Mesenchymal stem cell (in vitro differentiated cells and primary cell): Measurements from ENCODE around the gene ENGASE.
"Not testable (repeated sequence)": the region's sequence is repeated elsewhere in the genome, so short reads cannot be mapped to it uniquely, and the experiment has no call there.

ENCODE experiments used
- DNase-seq: peaks from one replicate; pipeline ENCODE4 v3.0.0-alpha.2; 2013
- H2AFZ ChIP-seq: one replicate; pipeline ENCODE4 v1.6.1; 2013; ENCODE audit warnings: low read depth, mild to moderate bottlenecking, control low read depth, inconsistent platforms, low read length, moderate library complexity
- H2AK5ac ChIP-seq: 2 replicates; pipeline ENCODE4 v1.6.1; 2013; ENCODE audit warnings: low read length, moderate library complexity, mild to moderate bottlenecking, inconsistent platforms; ENCODE audit not compliant: severe bottlenecking
- H2BK120ac ChIP-seq: one replicate; pipeline ENCODE4 v1.6.1; 2013; ENCODE audit warnings: low read depth, mild to moderate bottlenecking, inconsistent platforms, low read length, moderate library complexity
- H2BK12ac ChIP-seq, 2 experiments: one replicate each; pipeline ENCODE4 v1.6.1; 2013; ENCODE audit warnings: inconsistent platforms in 2 of 2, low read length in 2 of 2, mild to moderate bottlenecking in 2 of 2, moderate library complexity in 2 of 2, control low read depth in 1 of 2
- H2BK15ac ChIP-seq: one replicate; pipeline ENCODE4 v1.6.1; 2013; ENCODE audit warnings: mild to moderate bottlenecking, low read depth, inconsistent platforms; ENCODE audit not compliant: poor library complexity, severe bottlenecking
- H2BK5ac ChIP-seq: 2 replicates; pipeline ENCODE4 v1.6.1; 2013; ENCODE audit warnings: low read depth, mild to moderate bottlenecking, low read length, control low read depth, inconsistent platforms; ENCODE audit not compliant: poor library complexity, severe bottlenecking
- H3K14ac ChIP-seq, 2 experiments: one replicate each; pipeline ENCODE4 v1.6.1; 2013; ENCODE audit warnings: inconsistent platforms in 2 of 2, low read length in 2 of 2, control low read depth in 1 of 2, mild to moderate bottlenecking in 1 of 2, moderate library complexity in 1 of 2
- H3K18ac ChIP-seq, 2 experiments: one replicate each; pipeline ENCODE4 v1.6.1; 2013; ENCODE audit warnings: inconsistent platforms in 2 of 2, low read length in 2 of 2, control low read depth in 1 of 2, low read depth in 1 of 2, mild to moderate bottlenecking in 1 of 2
- H3K23ac ChIP-seq, 2 experiments: one replicate each; pipeline ENCODE4 v1.6.1; 2013; ENCODE audit warnings: inconsistent platforms in 2 of 2, low read length in 2 of 2, mild to moderate bottlenecking in 2 of 2, moderate library complexity in 2 of 2, control low read depth in 1 of 2
- H3K27ac ChIP-seq: 2 replicates; pipeline ENCODE4 v1.5.1; 2013; ENCODE audit warnings: mild to moderate bottlenecking, moderate library complexity, low read length, control low read depth, inconsistent platforms; ENCODE audit not compliant: poor library complexity, severe bottlenecking
- H3K27me3 ChIP-seq, 2 experiments: 2 replicates each; pipeline versions ENCODE4 v1.6.1 to v1.7.0; 2013; ENCODE audit warnings: low read length in 2 of 2, mild to moderate bottlenecking in 2 of 2, moderate library complexity in 2 of 2, control low read depth in 1 of 2, inconsistent platforms in 1 of 2; ENCODE audit not compliant: control insufficient read depth in 1 of 2, insufficient read depth in 1 of 2
- H3K36me3 ChIP-seq, 2 experiments: 2 replicates each; pipeline versions ENCODE4 v1.6.1 to v1.7.0; 2013; ENCODE audit warnings: low read length in 2 of 2, control low read depth in 1 of 2, inconsistent platforms in 1 of 2, low read depth in 1 of 2, mild to moderate bottlenecking in 1 of 2; ENCODE audit not compliant: insufficient read depth in 2 of 2, control insufficient read depth in 1 of 2
- H3K4ac ChIP-seq, 2 experiments: one replicate each; pipeline ENCODE4 v1.6.1; 2013; ENCODE audit warnings: inconsistent platforms in 2 of 2, low read length in 2 of 2, mild to moderate bottlenecking in 2 of 2, moderate library complexity in 2 of 2, control low read depth in 1 of 2, low read depth in 1 of 2
- H3K4me1 ChIP-seq: 2 replicates; pipeline ENCODE4 v1.6.1; 2013; ENCODE audit warnings: low read depth, low read length, control low read depth; ENCODE audit not compliant: control insufficient read depth, insufficient read depth
- H3K4me2 ChIP-seq: 2 replicates; pipeline ENCODE4 v1.6.1; 2013; ENCODE audit warnings: low read length, mild to moderate bottlenecking, inconsistent platforms; ENCODE audit not compliant: poor library complexity, severe bottlenecking
- H3K4me3 ChIP-seq, 2 experiments: 2 replicates each; pipeline versions ENCODE4 v1.5.1 to v1.7.0; 2013; ENCODE audit warnings: low read length in 2 of 2, mild to moderate bottlenecking in 2 of 2, control low read depth in 1 of 2, low read depth in 1 of 2; ENCODE audit not compliant: insufficient read depth in 1 of 2
- H3K79me1 ChIP-seq: replicated peaks from 2 replicates; pipeline ENCODE4 v1.6.1; 2013; ENCODE audit warnings: mild to moderate bottlenecking, control low read depth, low read length, inconsistent platforms; ENCODE audit not compliant: poor library complexity, severe bottlenecking
- H3K9ac ChIP-seq: 2 replicates; pipeline ENCODE4 v1.7.0; 2013; ENCODE audit warnings: mild to moderate bottlenecking, low read length, moderate library complexity
- H3K9me3 ChIP-seq: 2 replicates; pipeline ENCODE4 v1.7.0; 2013; ENCODE audit warnings: mild to moderate bottlenecking, low read length; ENCODE audit not compliant: control insufficient read depth
- H4K8ac ChIP-seq: one replicate; pipeline ENCODE4 v1.6.1; 2013; ENCODE audit warnings: inconsistent platforms, mild to moderate bottlenecking, low read length, moderate library complexity
- H4K91ac ChIP-seq: one replicate; pipeline ENCODE4 v1.6.1; 2013; ENCODE audit warnings: mild to moderate bottlenecking, low read length, inconsistent platforms
- whole genome bisulfite sequencing: methylation state at CpG from one replicate; pipeline ENCODE4 v1.1.7; 2013; ENCODE audit warnings: mixed read lengths; 5-methylcytosine and 5-hydroxymethylcytosine counted together

Gene ENGASE

DNA sequence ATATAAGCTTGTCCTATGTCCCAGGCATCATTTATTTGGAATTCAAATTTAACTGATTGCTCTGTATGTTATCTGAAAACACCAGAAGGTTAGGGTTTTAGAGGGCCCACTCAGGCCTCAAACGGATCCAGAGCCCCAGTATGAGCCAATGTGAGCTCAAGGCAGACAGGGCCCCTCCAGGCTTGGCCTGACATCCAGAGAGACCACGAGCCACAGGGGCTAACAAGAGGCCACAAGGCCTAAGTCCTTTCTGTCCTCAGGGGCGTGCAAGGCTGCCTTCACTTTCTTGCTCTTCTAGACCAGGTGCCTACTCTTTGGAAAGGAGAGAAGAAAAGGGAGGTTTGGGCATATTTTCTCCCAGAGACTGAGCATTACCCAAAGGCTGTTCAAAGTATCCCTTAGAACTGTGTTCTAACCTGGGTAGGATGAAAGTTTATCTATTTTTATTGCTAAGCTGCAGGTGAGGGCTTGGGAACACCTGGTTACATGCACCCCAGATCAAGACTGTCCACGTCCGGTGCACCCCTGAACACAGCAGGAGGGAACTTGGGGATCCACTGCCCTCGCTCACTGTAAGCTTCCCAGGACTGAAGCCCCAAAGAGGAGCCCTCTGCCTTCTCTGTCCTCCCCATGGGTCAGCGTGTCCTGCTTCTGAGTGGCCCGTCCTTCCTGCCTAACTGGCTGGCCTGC lies 1.5 kb upstream of the ENGASE start:
- Histone ChIP-seq H3K4me1 (peaks cover 12% of the 10 kb centered on the region), H4K91ac (peak overlapping the region; percentile 35), H3K9me3 (no peaks in the 10 kb centered on the region)

DNA sequence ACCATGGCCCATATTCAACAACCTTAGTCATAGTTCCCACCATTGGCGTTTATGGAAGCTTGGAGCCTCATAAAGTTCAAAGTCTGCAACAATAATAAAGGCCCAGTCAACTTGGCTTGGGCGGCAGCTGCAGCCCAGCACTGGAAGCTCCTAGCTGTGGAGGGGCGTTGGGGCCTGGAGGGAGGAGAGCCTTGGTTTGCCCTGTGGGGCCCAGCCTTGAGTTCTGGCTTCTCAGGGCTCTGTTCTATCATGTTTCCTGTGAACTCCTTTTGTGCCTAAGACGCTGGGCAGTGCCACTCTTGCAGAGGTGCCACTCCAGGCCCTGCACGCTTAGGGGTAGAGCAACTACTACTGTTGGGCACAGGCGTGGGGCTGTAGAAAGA lies 927 bp upstream of the ENGASE start:
- peaks cover 3 to 10% of the 10 kb centered on the region in 2 experiments for H3K36me3 ChIP-seq
- no peak overlapping the region for H2BK5ac ChIP-seq
- no peak overlapping the region for H2AK5ac ChIP-seq
- no peak overlapping the region for H2BK12ac ChIP-seq
- no peak overlapping the region for H2BK120ac ChIP-seq
- H3K18ac ChIP-seq: no peak overlapping the region
- no peak overlapping the region for H3K14ac ChIP-seq
- H2AFZ ChIP-seq: no peak overlapping the region
- no peak overlapping the region for H2BK15ac ChIP-seq
- no peak overlapping the region for H4K8ac ChIP-seq
- WGBS: 96% methylated on average over 6 of the region's 6 CpGs
- no peak overlapping the region for H3K9ac ChIP-seq
- H3K4me3 ChIP-seq: no peak overlapping the region
- no peak for DNase-seq
- H3K4me1 ChIP-seq: peaks cover 12% of the 10 kb centered on the region
- H3K23ac ChIP-seq: no peak overlapping the region
- H3K9me3 ChIP-seq: no peaks in the 10 kb centered on the region
- no peak overlapping the region for H3K4ac ChIP-seq
- H3K27ac ChIP-seq: no peak overlapping the region
- peaks cover 7% of the 10 kb centered on the region for H3K79me1 ChIP-seq
- H4K91ac ChIP-seq: no peak overlapping the region
- H3K4me2 ChIP-seq: no peak overlapping the region
- no peaks in the 10 kb centered on the region for H3K27me3 ChIP-seq

More for the DNA sequence above, 1.5 kb upstream of the ENGASE start:
- Histone ChIP-seq H3K14ac (no peak overlapping the region), H2BK5ac (no peak overlapping the region), H3K27me3 (no peaks in the 10 kb centered on the region), H3K9ac (no peak overlapping the region), H3K23ac (no peak overlapping the region), H2AFZ (no peak overlapping the region), H3K79me1 (peaks cover 7% of the 10 kb centered on the region), H2AK5ac (no peak overlapping the region), H3K4me3 (no peak overlapping the region), H3K27ac (no peak overlapping the region), H2BK120ac (no peak overlapping the region), H2BK15ac (no peak overlapping the region), H3K36me3 (peaks cover 0 to 5% of the 10 kb centered on the region in 2 experiments), H2BK12ac (no peak overlapping the region), H3K4ac (no peak overlapping the region), H4K8ac (no peak overlapping the region), H3K4me2 (no peak overlapping the region), H3K18ac (no peak overlapping the region)
- no peak for DNase-seq
- WGBS: 94% methylated on average over 8 of the region's 8 CpGs

DNA sequence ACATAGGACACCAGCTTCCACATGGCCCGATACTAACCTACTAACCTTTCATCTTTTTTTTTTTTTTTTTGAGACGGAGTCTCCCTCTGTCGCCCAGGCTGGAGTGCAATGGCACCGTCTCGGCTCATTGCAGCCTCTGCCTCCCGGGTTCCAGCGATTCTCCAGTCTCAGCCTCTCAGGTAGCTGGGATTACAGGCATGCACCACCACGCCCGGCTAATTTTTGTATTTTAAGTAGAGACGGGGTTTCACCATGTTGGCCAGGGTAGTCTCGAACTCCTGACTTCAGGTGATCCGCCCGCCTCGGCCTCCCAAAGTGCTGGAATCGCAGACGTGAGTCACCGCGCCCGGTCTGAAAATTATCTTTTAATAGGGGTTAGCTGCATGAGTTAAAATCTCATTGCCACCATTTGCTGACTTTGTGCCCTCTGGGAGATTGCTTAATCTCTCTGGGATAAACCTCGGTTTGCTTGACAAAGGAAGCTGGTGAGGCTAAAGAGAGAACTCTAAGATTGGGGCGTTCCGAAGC lies 439 bp upstream of the ENGASE start:
- H2AK5ac ChIP-seq, H2AFZ ChIP-seq, H3K9me3 ChIP-seq, H3K27ac ChIP-seq, H3K79me1 ChIP-seq, H3K14ac ChIP-seq, H4K91ac ChIP-seq, H2BK12ac ChIP-seq, H3K23ac ChIP-seq, H2BK120ac ChIP-seq, H3K4ac ChIP-seq, DNase-seq, H2BK5ac ChIP-seq, H3K18ac ChIP-seq, H2BK15ac ChIP-seq, H3K27me3 ChIP-seq: not testable (repeated sequence)
- Histone ChIP-seq H3K4me2 (peak overlapping the region; percentile 37), H4K8ac (peak overlapping the region; percentile 27), H3K4me1 (peaks cover 12% of the 10 kb centered on the region), H3K4me3 (peak overlapping the region in 1 of 2 experiments; percentile 73), H3K9ac (peak overlapping the region; percentile 41), H3K36me3 (peaks cover 6 to 15% of the 10 kb centered on the region in 2 experiments)
- 81% methylated on average over 22 of the region's 22 CpGs for WGBS

DNA sequence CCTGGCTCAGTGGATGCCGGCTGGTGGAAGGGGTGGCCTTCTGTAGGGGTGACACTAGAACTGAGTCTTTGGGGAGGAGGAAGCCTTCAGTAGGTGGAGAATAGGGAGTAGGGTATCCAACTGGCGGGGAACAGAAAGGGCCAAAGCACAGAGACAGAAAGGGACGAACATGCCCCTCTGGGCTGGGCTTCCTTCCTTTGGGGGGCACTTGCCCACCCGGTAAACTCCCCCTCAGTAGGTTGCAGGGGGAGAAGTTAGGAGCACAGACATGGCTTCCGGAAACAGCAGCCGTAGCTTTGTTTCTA lies 774 bp downstream of the ENGASE start:
- peak overlapping the region; percentile 83 for H3K9ac ChIP-seq
- H3K4me1 ChIP-seq: peaks cover 12% of the 10 kb centered on the region
- H3K4ac ChIP-seq: peak overlapping the region in 1 of 2 experiments; percentile 63
- no peak overlapping the region for H2AK5ac ChIP-seq
- H3K18ac ChIP-seq: peak overlapping the region; percentile 74 to 88
- H3K36me3 ChIP-seq: peaks cover 17 to 27% of the 10 kb centered on the region in 2 experiments
- no peak overlapping the region for H2BK5ac ChIP-seq
- peak; percentile 22 for DNase-seq
- H3K27ac ChIP-seq: no peak overlapping the region
- H3K79me1 ChIP-seq: peaks cover 7% of the 10 kb centered on the region
- peak overlapping the region; percentile 95 for H3K4me2 ChIP-seq
- H4K91ac ChIP-seq: no peak overlapping the region
- H3K4me3 ChIP-seq: peak overlapping the region; percentile 81 to 82
- peak overlapping the region; percentile 90 for H2AFZ ChIP-seq
- H3K23ac ChIP-seq: peak overlapping the region; percentile 64 to 67
- 58% methylated on average over 6 of the region's 6 CpGs for WGBS
- no peaks in the 10 kb centered on the region for H3K9me3 ChIP-seq
- H2BK120ac ChIP-seq: no peak overlapping the region
- no peaks in the 10 kb centered on the region for H3K27me3 ChIP-seq
- no peak overlapping the region for H2BK15ac ChIP-seq
- H2BK12ac ChIP-seq: no peak overlapping the region
- no peak overlapping the region for H4K8ac ChIP-seq
- peak overlapping the region in 1 of 2 experiments; percentile 45 for H3K14ac ChIP-seq
